ENCODE measurements around the gene MED12. TPM values are rescaled to one million over a fixed set of nuclear protein-coding genes. Genes with fewer than 3 reads are reported as not detected.

The MED12 gene
- total RNA-seq, 3 donors from 2014 or later, result 34.4 to 55.4 (median 47.8) TPM

GRCh38 chrX:71154196-71154595 lies 35.8 kb downstream of the MED12 start:
- Histone ChIP-seq H3K4me1 (ENCODE audit: low read depth) (no peaks in the 10 kb centered on the region), H3K36me3 (ENCODE audit: low read depth) (no peaks in the 10 kb centered on the region), H3K4me3 (no peak overlapping the region), H3K9me3 (no peaks in the 10 kb centered on the region)
- no peak for TF ChIP-seq CTCF (IDR thresholded peaks at IDR 0.05)
- intact Hi-C loops (cut with DNase I, micrococcal nuclease), result no loop called here
- ATAC-seq (no peak), DNase-seq (no peak)

GRCh38 chrX:71154641-71155040 lies 36.2 kb downstream of the MED12 start:
- Histone ChIP-seq H3K4me1 (ENCODE audit: low read depth) (no peaks in the 10 kb centered on the region), H3K9me3 (no peaks in the 10 kb centered on the region), H3K4me3 (no peak overlapping the region), H3K36me3 (ENCODE audit: low read depth) (no peaks in the 10 kb centered on the region)
- intact Hi-C loops (cut with DNase I, micrococcal nuclease), result no loop called here
- no peak for ATAC-seq
- no peak for DNase-seq
- TF ChIP-seq CTCF (IDR thresholded peaks at IDR 0.05), result no peak

- DNase-seq (no peak), ATAC-seq (no peak)
- Histone ChIP-seq H3K4me3 (no peak overlapping the region), H3K36me3 (ENCODE audit: low read depth) (no peaks in the 10 kb centered on the region), H3K9me3 (no peaks in the 10 kb centered on the region), H3K4me1 (ENCODE audit: low read depth) (no peaks in the 10 kb centered on the region)
- intact Hi-C loops (cut with DNase I, micrococcal nuclease), result no loop called here
- TF ChIP-seq CTCF (IDR thresholded peaks at IDR 0.05), result no peak
Observed at GRCh38 chrX:71158603-71159002, 40.2 kb downstream of the MED12 start.

GRCh38 chrX:71159335-71159734 lies 40.9 kb downstream of the MED12 start:
- ATAC-seq (no peak), DNase-seq (no peak)
- no peak for TF ChIP-seq CTCF (IDR thresholded peaks at IDR 0.05)
- H3K4me3 ChIP-seq, result no peak overlapping the region
- no peaks in the 10 kb centered on the region for H3K4me1 ChIP-seq (ENCODE audit: low read depth)
- intact Hi-C loops (cut with DNase I, micrococcal nuclease), result no loop called here
- H3K9me3 ChIP-seq, result no peaks in the 10 kb centered on the region
- no peaks in the 10 kb centered on the region for H3K36me3 ChIP-seq (ENCODE audit: low read depth)

- Histone ChIP-seq H3K4me3 (no peak overlapping the region), H3K36me3 (ENCODE audit: low read depth) (no peaks in the 10 kb centered on the region), H3K9me3 (no peaks in the 10 kb centered on the region), H3K4me1 (ENCODE audit: low read depth) (no peaks in the 10 kb centered on the region)
- DNase-seq (no peak), ATAC-seq (no peak)
- intact Hi-C loops (cut with DNase I, micrococcal nuclease), result no loop called here
- TF ChIP-seq CTCF (IDR thresholded peaks at IDR 0.05), result no peak
Observed at GRCh38 chrX:71160475-71160874, 42.1 kb downstream of the MED12 start.

GRCh38 chrX:71162981-71163380 lies 44.6 kb downstream of the MED12 start:
- H3K36me3 ChIP-seq (ENCODE audit: low read depth), result no peaks in the 10 kb centered on the region
- H3K4me1 ChIP-seq (ENCODE audit: low read depth), result no peaks in the 10 kb centered on the region
- H3K4me3 ChIP-seq, result no peak overlapping the region
- intact Hi-C loops (cut with DNase I, micrococcal nuclease), result no loop called here
- DNase-seq, result no peak
- TF ChIP-seq CTCF (IDR thresholded peaks at IDR 0.05), result no peak
- ATAC-seq, result no peak
- no peaks in the 10 kb centered on the region for H3K9me3 ChIP-seq

Measured in mucosa of descending colon (tissue), 3 donors.